ENCODE measurements around the gene ALPP. TPM values are rescaled to one million over a fixed set of nuclear protein-coding genes. Genes with fewer than 3 reads are reported as not detected.

Gene ALPP
- total and polyA plus RNA-seq, 2 experiments from 2014 or later: not detected

GRCh38 chr2:232338759-232339106 lies 39.8 kb upstream of the ALPP start:
- H3K9me2 ChIP-seq (ENCODE audit: insufficient read depth): no peaks in the 10 kb centered on the region
- H3K4me3 ChIP-seq: no peak overlapping the region
- no peak for TF ChIP-seq EZH2phosphoT487 (IDR thresholded peaks at IDR 0.05; ENCODE audit: insufficient read depth, low read depth)
- no peak for TF ChIP-seq EZH2 (IDR thresholded peaks at IDR 0.05; ENCODE audit: insufficient read depth, poor library complexity, severe bottlenecking)
- in situ Hi-C loops (cut with MboI): no loop called here
- WGBS, 2 experiments (ENCODE audit: low coverage in 1 of 2, low lambda C conversion rate in 2 of 2, missing lambda C conversion rate in 2 of 2): 85 to 88% methylated on average over 7 of the region's 7 CpGs
- H3K27me3 ChIP-seq (replicated peaks; ENCODE audit: insufficient read depth): no peaks in the 10 kb centered on the region
- no peak for DNase-seq
- H2AFZ ChIP-seq: no peak overlapping the region
- H3K79me2 ChIP-seq (ENCODE audit: insufficient read depth): no peaks in the 10 kb centered on the region
- H4K20me1 ChIP-seq (ENCODE audit: insufficient read depth): no peaks in the 10 kb centered on the region
- H3K36me3 ChIP-seq (ENCODE audit: low read depth): no peaks in the 10 kb centered on the region
- H3K9ac ChIP-seq: no peak overlapping the region
- no peaks in the 10 kb centered on the region for H3K9me3 ChIP-seq (ENCODE audit: low read depth)
- no peaks in the 10 kb centered on the region for H3K4me1 ChIP-seq (ENCODE audit: insufficient read depth)
- H3F3A ChIP-seq (ENCODE audit: insufficient read depth): no peaks in the 10 kb centered on the region
- H3K4me2 ChIP-seq (ENCODE audit: unreplicated experiment): no peak overlapping the region
- no peak overlapping the region for H3K27ac ChIP-seq

DNA sequence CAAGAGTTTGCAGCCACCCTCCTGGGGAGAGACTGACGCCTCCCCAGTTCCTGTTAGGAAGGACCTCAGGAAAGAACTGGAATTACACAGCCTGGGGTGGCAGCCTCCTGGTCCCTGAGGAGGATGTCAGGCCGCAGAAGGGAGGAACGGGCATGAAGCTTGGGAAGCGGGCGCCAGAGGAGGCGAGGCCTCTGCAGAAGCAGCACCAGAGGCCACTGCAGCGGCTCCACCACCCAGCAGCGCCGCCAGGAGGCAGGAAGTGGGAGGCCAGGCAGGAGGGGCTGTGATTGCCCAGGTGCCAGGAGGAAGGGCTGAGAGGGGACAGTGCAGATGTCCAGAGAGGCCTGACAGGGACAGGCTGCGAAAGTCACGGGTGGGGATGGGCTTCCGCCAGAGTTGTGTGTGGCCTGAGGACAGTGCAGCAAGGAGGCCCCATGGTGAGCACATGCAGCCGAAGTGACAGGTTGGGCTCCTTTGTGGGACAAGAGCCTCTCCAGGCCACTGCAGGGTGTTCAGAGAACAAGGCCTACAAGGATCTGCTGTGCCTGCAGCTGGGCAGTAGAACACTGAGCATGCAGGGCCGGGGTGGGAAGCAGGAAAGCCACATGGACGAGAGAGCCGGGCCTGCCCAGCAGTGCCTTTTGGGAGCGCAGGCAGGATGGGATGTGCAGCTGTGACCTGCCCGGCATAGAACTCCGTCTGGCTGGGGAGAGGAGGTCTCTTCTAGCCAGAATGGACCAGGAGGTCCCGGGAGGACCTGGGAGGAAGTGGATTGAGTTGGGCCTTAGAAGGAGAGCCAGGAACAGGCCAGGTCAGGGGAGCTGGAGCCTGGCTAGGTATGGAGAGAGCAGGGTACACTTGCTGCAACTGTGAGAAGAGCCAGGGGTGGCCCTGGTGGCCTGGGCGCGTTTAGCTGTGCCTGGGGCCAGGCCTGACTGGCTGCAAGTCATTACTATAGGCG lies 39.1 kb upstream of the ALPP start:
- H3K9ac ChIP-seq: no peak overlapping the region
- no peaks in the 10 kb centered on the region for H3K9me2 ChIP-seq (ENCODE audit: insufficient read depth)
- in situ Hi-C loops (cut with MboI): loop anchor here (10.0 kb wide), 1 partner anchor 95 kb away; no protein-coding TSS in a partner anchor
- H3K27me3 ChIP-seq (replicated peaks; ENCODE audit: insufficient read depth): no peaks in the 10 kb centered on the region
- H3K27ac ChIP-seq: no peak overlapping the region
- no peak for TF ChIP-seq EZH2phosphoT487 (IDR thresholded peaks at IDR 0.05; ENCODE audit: insufficient read depth, low read depth)
- no peak for TF ChIP-seq EZH2 (IDR thresholded peaks at IDR 0.05; ENCODE audit: insufficient read depth, poor library complexity, severe bottlenecking)
- H3K36me3 ChIP-seq (ENCODE audit: low read depth): no peaks in the 10 kb centered on the region
- WGBS, 2 experiments (ENCODE audit: low coverage in 1 of 2, low lambda C conversion rate in 2 of 2, missing lambda C conversion rate in 2 of 2): 95 to 96% methylated on average over 23 of the region's 23 CpGs
- H2AFZ ChIP-seq: no peak overlapping the region
- H3K4me2 ChIP-seq (ENCODE audit: unreplicated experiment): no peak overlapping the region
- no peaks in the 10 kb centered on the region for H3K9me3 ChIP-seq (ENCODE audit: low read depth)
- H3K79me2 ChIP-seq (ENCODE audit: insufficient read depth): no peaks in the 10 kb centered on the region
- DNase-seq: no peak
- H3K4me3 ChIP-seq: no peak overlapping the region
- H4K20me1 ChIP-seq (ENCODE audit: insufficient read depth): no peaks in the 10 kb centered on the region
- H3K4me1 ChIP-seq (ENCODE audit: insufficient read depth): no peaks in the 10 kb centered on the region
- H3F3A ChIP-seq (ENCODE audit: insufficient read depth): no peaks in the 10 kb centered on the region

DNA sequence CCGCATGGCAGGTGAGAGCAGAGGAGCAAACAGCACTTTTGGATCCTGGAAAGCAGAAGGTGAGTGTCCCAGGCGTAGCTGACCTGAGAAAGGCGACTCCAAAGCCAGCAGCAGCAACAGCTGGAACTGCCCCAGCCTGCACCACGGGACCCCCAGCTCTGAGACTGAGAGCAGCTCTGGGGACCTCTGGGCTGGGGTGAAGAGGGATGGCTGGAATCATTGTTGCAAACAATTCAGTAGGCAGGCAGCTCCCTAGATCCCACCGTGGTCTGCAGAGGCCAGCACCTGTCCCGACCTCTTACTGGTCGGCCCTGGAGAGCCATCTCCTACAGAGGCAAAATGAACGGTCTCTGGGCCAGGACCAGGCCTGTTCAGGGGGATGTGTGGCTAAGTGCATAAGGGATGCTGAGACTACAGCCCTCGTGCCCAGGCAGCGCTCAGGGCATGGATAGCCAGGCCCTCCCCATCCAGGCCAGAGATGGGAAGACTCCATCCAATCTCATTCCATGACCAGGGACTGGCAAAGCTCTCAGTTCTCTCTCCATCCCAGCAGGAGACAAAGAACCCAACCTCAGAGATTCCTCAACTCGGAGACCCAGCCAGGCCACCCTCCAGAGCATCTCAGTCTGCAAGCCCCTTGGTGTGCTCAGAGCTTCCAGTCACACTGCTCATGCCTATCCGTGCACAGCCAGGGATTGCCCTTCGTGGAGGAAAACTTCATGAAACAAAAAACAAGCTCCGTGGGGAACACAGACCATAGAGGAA lies 38.2 kb upstream of the ALPP start:
- Histone ChIP-seq H3K27ac (no peak overlapping the region), H3K27me3 (replicated peaks; ENCODE audit: insufficient read depth) (0 out of 2 replicates have a peak, but pooled peaks cover 5% of the 10 kb centered on the region), H3K4me1 (ENCODE audit: insufficient read depth) (no peaks in the 10 kb centered on the region), H3F3A (ENCODE audit: insufficient read depth) (no peaks in the 10 kb centered on the region), H2AFZ (no peak overlapping the region), H3K9ac (no peak overlapping the region), H3K36me3 (ENCODE audit: low read depth) (no peaks in the 10 kb centered on the region), H4K20me1 (ENCODE audit: insufficient read depth) (no peaks in the 10 kb centered on the region), H3K9me3 (ENCODE audit: low read depth) (no peaks in the 10 kb centered on the region), H3K4me3 (no peak overlapping the region), H3K4me2 (ENCODE audit: unreplicated experiment) (no peak overlapping the region), H3K9me2 (ENCODE audit: insufficient read depth) (no peaks in the 10 kb centered on the region), H3K79me2 (ENCODE audit: insufficient read depth) (no peaks in the 10 kb centered on the region)
- DNase-seq: no peak
- TF ChIP-seq EZH2phosphoT487 (IDR thresholded peaks at IDR 0.05; ENCODE audit: insufficient read depth, low read depth) (no peak), EZH2 (IDR thresholded peaks at IDR 0.05; ENCODE audit: insufficient read depth, poor library complexity, severe bottlenecking) (no peak)
- WGBS, 2 experiments (ENCODE audit: low coverage in 1 of 2, low lambda C conversion rate in 2 of 2, missing lambda C conversion rate in 2 of 2): 92 to 94% methylated on average over 14 of the region's 14 CpGs
- in situ Hi-C loops (cut with MboI): loop anchor here (10.0 kb wide), 1 partner anchor 94 kb away; no protein-coding TSS in a partner anchor

GRCh38 chr2:232341061-232341738 lies 37.4 kb upstream of the ALPP start:
- Histone ChIP-seq H3K9me3 (ENCODE audit: low read depth) (no peaks in the 10 kb centered on the region), H3F3A (ENCODE audit: insufficient read depth) (no peaks in the 10 kb centered on the region), H3K9me2 (ENCODE audit: insufficient read depth) (no peaks in the 10 kb centered on the region), H3K36me3 (ENCODE audit: low read depth) (no peaks in the 10 kb centered on the region), H3K27me3 (replicated peaks; ENCODE audit: insufficient read depth) (0 out of 2 replicates have a peak, but pooled peaks cover 5% of the 10 kb centered on the region), H3K27ac (no peak overlapping the region), H3K4me2 (ENCODE audit: unreplicated experiment) (no peak overlapping the region), H3K79me2 (ENCODE audit: insufficient read depth) (no peaks in the 10 kb centered on the region), H3K4me3 (no peak overlapping the region), H3K9ac (no peak overlapping the region), H4K20me1 (ENCODE audit: insufficient read depth) (no peaks in the 10 kb centered on the region), H3K4me1 (ENCODE audit: insufficient read depth) (no peaks in the 10 kb centered on the region), H2AFZ (no peak overlapping the region)
- in situ Hi-C loops (cut with MboI): loop anchor here (10.0 kb wide), 1 partner anchor 94 kb away; no protein-coding TSS in a partner anchor
- TF ChIP-seq EZH2phosphoT487 (IDR thresholded peaks at IDR 0.05; ENCODE audit: insufficient read depth, low read depth): no peak
- no peak for TF ChIP-seq EZH2 (IDR thresholded peaks at IDR 0.05; ENCODE audit: insufficient read depth, poor library complexity, severe bottlenecking)
- DNase-seq: no peak
- 86 to 91% methylated on average over 17 of the region's 17 CpGs for WGBS, 2 experiments (ENCODE audit: low coverage in 1 of 2, low lambda C conversion rate in 2 of 2, missing lambda C conversion rate in 2 of 2)

Data from GM23248 (cell line).